ENCODE data around the gene COPB2. TPM values are rescaled to one million over a fixed set of nuclear protein-coding genes. Genes with fewer than 3 reads are reported as not detected.

The COPB2 gene
- total and polyA plus RNA-seq, 2 of the 4 experiments (the other 2 are of a cell fraction): 179 to 363 TPM

DNA sequence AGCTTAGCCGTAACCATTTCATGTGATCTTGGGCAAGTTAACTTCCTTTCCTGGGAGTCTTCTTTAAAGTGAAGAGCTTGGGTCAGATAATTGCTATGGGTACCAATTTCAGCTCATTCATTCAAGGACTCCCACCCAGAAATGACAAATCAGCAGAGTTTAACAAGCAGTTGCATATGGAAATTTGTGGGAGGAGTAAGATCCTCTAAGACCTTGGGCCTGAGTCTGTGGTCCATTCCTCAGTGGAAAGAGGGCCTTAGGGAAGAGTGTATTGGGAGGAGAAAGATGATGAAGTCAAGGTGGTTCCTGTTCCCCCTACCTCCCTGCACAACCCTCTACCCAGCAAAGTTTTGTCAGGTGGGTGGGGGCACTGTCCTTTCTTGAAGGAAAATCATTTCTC, 44.8 kb upstream of the COPB2 start:
- intact Hi-C loops (cut with micrococcal nuclease): no loop called here
- Histone ChIP-seq H2AFZ (replicated peaks; ENCODE audit: low read length, poor library complexity) (no peak overlapping the region), H3K4me1 (ENCODE audit: control insufficient read depth, insufficient read depth, low read length) (peaks cover 3% of the 10 kb centered on the region; the same call in 1 of the 2 replicates), H2BK15ac (ENCODE audit: low read depth, low read length) (no peak overlapping the region), H3K4me2 (ENCODE audit: low read depth, low read length) (no peak overlapping the region), H3K79me1 (ENCODE audit: low read depth in 1 of 2, low read length in 2 of 2) (no peaks in the 10 kb centered on the region), H2BK120ac (ENCODE audit: low read depth, low read length) (no peak overlapping the region), H3K9me3 (ENCODE audit: control insufficient read depth, insufficient read depth, low read length) (no peaks in the 10 kb centered on the region), H2BK20ac (ENCODE audit: low read depth, low read length) (no peak overlapping the region), H3K9me1 (ENCODE audit: insufficient read depth, low read length) (no peaks in the 10 kb centered on the region), H3K4me3 (ENCODE audit: insufficient read depth, low read depth, low read length) (no peak overlapping the region), H4K8ac (ENCODE audit: low read depth in 2 of 2, low read length in 2 of 2) (no peak overlapping the region), H3K9ac (ENCODE audit: low read depth, low read length) (no peak overlapping the region), H3K36me3 (ENCODE audit: control insufficient read depth, insufficient read depth, low read length) (no peaks in the 10 kb centered on the region), H4K91ac (ENCODE audit: insufficient read depth, low read depth, low read length) (no peak overlapping the region), H3K23ac (ENCODE audit: low read depth, low read length) (no peak overlapping the region), H3K56ac (ENCODE audit: extremely low read depth, insufficient read depth, low read length) (no peak overlapping the region), H2BK5ac (ENCODE audit: low read depth, low read length, poor library complexity, severe bottlenecking) (no peak overlapping the region), H2AK5ac (ENCODE audit: low read depth, low read length) (no peak overlapping the region), H4K5ac (ENCODE audit: low read depth, low read length) (no peak overlapping the region), H3K27me3 (ENCODE audit: control insufficient read depth, insufficient read depth, low read length) (no peaks in the 10 kb centered on the region), H3K14ac (replicated peaks; ENCODE audit: low read depth, low read length) (no peak overlapping the region), H3K27ac (ENCODE audit: insufficient read depth, low read length) (no peak overlapping the region), H4K20me1 (ENCODE audit: insufficient read depth, low read length) (no peaks in the 10 kb centered on the region), H3K4ac (ENCODE audit: low read depth, low read length) (no peak overlapping the region), H2AK9ac (replicated peaks; ENCODE audit: low read depth, low read length, poor library complexity) (no peak overlapping the region), H3K18ac (ENCODE audit: low read depth, low read length) (no peak overlapping the region)
- in situ Hi-C loops (cut with MboI; ENCODE audit: low sequenced_read_pairs): loop anchor here (25.0 kb wide), 1 partner anchor 1428 kb away; no protein-coding TSS in a partner anchor
- TF ChIP-seq POLR2A (IDR thresholded peaks at IDR 0.05; ENCODE audit: low read depth, low read length) (no peak), CHD1 (IDR thresholded peaks at IDR 0.05; ENCODE audit: low read depth, low read length) (no peak), RFX5 (IDR thresholded peaks at IDR 0.05; ENCODE audit: low read depth, low read length) (no peak), MXI1 (IDR thresholded peaks at IDR 0.05; ENCODE audit: borderline replicate concordance, low read depth, low read length) (no peak)
- ChIA-PET POLR2A (ENCODE audit: unreplicated experiment) (no interaction called here), CTCF (interaction anchor here (0.7 kb wide), 1 partner anchor 15 kb away, joined by 3 read pairs; no protein-coding TSS in a partner anchor)
- dilution Hi-C loops (cut with HindIII; ENCODE audit: low sequenced_read_pairs, unreplicated experiment): no loop called here
- WGBS, 2 experiments (ENCODE audit: extremely low coverage in 2 of 2, insufficient read length in 1 of 2): no CpG with 5 or more reads among the region's 1 CpG
- no peak for DNase-seq
- ATAC-seq (ENCODE audit: low read depth): no peak
- BruUV-seq (replicated peaks): no TSS peak
